ENCODE data around the gene ADM5.

The ADM5 gene

DNA sequence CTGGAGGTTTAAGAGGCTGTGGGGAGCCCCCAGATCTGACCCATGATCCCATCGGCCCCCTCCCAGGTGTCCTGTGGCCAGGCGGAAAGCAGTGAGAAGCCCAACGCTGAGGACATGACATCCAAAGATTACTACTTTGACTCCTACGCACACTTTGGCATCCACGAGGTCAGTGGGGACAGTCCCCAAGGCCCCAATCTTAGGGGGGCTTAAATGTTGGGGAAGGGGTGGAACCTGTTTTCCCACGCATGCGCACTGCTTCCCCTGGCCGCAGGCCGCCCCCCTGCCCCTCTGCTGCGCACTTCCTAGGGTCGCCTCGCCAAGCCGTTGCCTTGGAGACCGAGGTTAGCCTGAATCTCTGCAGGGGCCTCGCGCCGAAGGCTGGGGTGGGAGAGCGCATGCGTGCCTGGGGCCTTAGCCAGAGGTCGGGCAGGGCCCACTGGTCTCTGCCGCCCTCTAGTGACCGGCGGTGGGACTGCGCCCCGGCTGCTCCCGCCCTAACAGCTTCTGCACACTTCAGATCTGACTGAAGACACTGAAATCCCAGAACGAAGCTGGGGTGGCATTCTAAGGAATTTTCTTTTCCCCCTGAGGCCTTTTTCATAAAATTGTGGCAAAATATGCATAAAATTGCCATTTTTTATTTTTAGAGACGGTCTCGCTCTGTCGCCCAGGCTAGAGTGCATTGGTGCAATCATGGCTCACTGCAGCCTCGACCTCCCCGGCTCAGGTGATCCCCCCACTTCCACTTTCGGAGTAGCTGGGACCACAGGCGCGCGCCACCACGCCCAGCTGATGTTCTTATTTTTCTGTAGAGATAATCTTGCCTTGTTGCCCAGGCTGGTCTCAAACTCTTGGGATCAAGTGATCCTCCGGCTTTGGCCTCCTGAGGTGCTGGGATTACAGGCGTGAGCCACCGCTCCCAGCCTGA is 8.7 kb upstream of the ADM5 start:
- DNase-seq (ENCODE audit: low spot score), result peak; percentile 98

DNA sequence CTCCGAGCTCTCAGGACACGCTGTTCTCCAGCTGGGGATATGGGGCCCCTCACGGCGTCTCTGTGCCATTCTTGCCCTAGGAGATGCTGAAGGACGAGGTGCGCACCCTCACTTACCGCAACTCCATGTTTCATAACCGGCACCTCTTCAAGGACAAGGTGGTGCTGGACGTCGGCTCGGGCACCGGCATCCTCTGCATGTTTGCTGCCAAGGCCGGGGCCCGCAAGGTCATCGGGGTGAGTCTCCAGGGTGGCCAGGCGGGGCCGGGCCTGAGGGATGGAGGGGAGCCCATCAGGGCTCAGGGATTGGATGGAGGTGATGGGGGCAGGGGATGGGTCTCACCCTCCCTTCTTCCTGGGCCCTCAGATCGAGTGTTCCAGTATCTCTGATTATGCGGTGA is 7.6 kb upstream of the ADM5 start:
- DNase-seq (ENCODE audit: low spot score), result no peak

DNA sequence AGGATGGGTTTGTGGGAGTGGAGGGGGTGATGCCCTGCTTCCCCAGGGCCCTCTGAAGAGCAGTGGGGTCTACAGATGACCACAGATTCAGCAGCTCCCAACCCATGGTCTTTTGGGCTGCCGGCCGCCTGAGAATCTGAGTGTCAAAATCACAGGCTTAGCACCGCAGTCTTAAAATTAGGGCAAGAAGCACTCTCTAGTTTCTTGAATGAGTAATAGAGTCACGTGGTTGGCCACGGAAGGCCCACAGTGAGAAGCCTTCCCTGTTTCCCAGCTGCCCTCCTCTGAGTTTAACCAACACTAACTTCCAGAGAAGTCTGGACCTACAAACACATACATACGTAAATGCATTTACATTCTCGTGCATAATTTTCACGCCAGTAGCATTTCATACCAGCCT is 7.1 kb upstream of the ADM5 start:
- no peak for DNase-seq (ENCODE audit: low spot score)

DNA sequence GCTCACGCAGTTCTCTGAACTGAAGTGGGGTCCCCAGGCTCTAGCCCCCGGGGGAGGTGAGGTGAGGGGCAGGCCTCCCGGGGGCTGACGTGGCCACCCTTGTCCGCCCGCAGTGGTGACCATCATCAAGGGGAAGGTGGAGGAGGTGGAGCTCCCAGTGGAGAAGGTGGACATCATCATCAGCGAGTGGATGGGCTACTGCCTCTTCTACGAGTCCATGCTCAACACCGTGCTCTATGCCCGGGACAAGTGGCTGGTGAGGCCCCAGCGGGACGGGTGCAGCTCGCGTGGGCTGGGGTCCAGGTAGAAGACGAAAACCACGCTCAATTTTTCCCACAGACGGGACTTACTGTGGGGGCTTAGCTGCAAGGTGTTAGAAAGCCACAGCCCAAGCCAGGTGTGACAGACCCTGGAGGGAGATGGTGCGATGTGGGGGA is 5.6 kb upstream of the ADM5 start:
- DNase-seq (ENCODE audit: low spot score), result no peak

DNA sequence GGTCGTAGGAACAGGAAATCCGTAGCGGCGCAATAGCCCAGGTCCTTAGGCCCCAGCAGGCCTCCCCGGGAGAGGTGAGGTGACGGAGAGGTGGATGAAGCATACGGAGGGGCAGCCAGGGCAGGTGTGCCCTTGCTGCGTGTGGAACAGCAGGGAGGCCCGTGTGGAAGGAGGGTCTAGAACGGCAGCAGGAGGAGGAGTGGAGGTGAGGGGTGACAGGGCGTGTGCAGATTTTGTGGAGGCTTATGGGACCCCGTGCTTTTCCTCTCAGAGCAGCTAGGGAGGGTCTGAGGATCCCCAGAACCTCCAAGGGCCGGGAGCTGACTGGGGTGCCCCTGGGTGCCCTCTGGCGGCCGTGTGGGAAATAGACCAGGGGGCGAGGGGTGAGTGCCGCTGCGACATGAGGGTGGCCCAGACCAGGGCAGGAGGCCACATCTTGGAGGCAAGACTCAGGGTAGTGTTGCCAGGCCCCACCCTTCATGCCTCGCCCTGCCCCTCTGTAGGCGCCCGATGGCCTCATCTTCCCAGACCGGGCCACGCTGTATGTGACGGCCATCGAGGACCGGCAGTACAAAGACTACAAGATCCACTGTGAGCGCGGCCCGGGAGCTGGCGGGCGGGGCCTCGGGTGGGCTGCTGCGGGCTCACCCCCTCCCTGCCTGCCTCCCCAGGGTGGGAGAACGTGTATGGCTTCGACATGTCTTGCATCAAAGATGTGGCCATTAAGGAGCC is 5.0 kb upstream of the ADM5 start:
- DNase-seq (ENCODE audit: low spot score), result no peak

GRCh38 chr19:49684983-49685553 is 4.3 kb upstream of the ADM5 start:
- no peak for DNase-seq (ENCODE audit: low spot score)

- no peak for DNase-seq (ENCODE audit: low spot score)
Observed at GRCh38 chr19:49685845-49686332, 3.5 kb upstream of the ADM5 start.

DNA sequence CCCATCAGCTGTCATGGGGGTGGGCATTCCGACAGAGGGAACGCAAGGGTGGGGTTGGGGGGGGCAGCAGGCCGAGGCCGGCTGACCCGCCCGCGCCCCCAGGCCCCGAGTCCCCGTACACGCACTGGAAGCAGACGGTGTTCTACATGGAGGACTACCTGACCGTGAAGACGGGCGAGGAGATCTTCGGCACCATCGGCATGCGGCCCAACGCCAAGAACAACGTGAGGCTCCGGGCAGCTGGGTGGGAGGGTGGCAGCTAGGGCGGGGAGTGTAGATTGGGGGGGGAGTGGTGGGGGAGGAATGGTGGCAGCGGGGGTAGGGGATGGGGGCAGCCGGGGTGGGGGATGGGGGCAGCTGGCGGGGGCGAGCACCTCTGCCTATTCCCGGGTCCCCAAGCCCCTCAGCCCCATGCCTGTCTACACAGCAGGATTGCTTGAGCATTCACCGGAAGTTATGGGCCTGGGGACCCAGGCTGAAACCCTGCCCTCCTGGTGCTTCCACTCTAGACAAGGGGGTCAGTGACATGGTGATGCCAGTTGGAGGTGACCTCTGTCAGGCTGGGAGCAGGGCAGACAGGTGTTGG is 2.8 kb upstream of the ADM5 start:
- no peak for DNase-seq (ENCODE audit: low spot score)

- DNase-seq (ENCODE audit: low spot score), result no peak
Observed at GRCh38 chr19:49687150-49687549, 2.2 kb upstream of the ADM5 start.

DNA sequence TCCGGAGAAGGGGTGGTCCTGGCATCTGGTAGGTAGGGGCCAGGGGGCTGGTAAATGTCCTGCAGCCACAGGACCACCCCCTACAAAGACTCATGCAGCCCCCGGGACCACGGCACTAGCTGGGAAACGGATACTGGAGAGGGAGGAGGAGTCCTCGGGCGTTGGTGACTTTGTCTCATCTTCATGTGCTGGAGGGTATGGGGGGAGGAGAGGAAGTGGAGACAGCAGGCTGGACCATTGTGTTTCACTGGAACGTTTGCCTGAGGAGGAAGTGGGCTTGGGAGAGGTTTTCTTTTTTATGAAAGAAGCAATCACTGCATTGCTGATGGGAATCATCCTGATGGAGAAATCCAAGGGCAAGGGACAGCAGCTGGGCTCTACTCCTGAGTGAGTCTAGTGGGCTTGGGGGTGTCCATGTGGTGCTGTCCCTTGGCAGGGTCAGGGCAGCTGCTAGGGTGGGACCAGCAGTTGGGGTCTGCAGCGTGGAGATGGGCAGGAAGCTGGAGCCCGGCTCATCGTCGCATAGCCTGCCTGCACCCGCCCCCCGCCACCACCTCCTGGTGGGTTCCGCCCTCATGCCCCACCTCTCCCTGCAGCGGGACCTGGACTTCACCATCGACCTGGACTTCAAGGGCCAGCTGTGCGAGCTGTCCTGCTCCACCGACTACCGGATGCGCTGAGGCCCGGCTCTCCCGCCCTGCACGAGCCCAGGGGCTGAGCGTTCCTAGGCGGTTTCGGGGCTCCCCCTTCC is 1.7 kb upstream of the ADM5 start:
- no peak for DNase-seq (ENCODE audit: low spot score)

- DNase-seq (ENCODE audit: low spot score), result no peak
Observed at GRCh38 chr19:49688531-49689132, 762 bp upstream of the ADM5 start.

- DNase-seq (ENCODE audit: low spot score), result no peak
Observed at GRCh38 chr19:49690079-49690655, 773 bp downstream of the ADM5 start.

DNA sequence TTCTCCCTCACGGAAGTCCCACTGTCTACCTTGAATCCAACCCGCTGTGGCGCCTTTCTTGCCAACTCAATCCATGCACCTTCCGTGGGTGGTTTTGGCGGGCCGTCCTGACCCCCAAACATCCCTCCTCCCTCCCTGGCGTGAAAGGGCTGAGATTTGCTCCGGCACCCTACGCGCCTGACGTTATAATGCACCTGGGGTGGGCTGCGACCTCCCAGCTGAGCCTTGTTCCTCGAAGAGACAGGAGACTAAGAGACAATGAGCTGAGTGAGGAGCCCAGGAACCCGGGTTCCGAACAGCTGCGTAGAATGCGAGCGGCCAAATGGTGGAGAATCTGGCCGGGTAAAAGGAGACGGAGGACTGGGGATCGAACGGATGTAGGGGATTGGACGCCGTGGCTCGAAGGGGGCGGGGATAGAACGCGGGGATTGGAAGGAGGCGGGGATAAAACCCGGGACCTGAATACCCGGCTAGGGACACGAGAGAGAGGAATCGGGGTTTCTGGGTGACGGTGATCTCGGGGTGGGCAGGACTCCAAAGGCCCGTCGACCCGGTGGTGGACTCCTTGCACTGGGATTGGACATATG is 1.4 kb downstream of the ADM5 start, which contains the start of gene CPT1C:
CPT1C (plus strand) TSS at position 461 of the 587 bp plus-strand sequence. CDS start 1,137 bp downstream, outside the sequence.
- no peak for DNase-seq (ENCODE audit: low spot score)

GRCh38 chr19:49691243-49692146 is 2.1 kb downstream of the ADM5 start:
- DNase-seq (ENCODE audit: low spot score), result no peak

GRCh38 chr19:49692147-49692506 is 2.7 kb downstream of the ADM5 start:
- no peak for DNase-seq (ENCODE audit: low spot score)

DNA sequence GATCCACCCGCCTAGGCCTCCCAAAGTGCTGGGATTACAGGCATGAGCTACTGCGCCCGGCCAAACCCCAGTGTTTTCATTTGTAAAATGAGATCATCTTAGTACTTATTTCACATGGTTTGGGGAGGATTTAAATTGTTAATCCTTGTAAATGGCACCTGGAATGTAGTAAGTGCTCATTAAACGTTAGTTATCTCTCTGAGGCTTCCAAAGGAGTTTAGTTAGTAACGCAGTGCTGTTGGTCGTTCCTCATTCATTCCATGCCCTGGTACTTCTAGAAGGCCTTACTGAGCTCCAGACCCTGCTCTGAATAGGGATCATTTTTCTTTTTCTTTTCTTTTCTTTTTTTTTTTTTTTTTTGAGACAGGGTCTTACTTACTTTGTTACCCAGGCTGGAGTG is 6.7 kb downstream of the ADM5 start:
- no peak for DNase-seq (ENCODE audit: low spot score)

- no peak for DNase-seq (ENCODE audit: low spot score)
Observed at GRCh38 chr19:49696865-49697264, 7.5 kb downstream of the ADM5 start.

DNA sequence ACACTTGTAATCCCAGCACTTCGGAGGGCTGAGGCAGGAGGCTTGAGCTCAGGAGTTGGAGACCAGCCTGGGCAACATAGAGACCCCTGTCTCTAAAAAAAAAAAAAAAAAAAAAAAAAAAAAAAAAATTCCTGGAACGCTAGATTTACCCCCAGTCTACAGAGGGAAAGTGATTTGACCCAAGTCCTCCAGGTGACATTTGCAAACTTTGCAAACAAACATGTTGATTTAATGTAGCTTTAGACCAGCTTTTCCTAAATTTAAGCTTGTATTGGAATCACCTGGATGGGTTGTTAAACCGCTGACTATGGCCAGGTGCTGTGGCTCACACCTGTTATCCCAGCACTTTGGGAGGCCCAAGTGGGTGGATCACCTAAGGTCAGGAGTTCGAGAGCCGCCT is 10.0 kb downstream of the ADM5 start:
- DNase-seq (ENCODE audit: low spot score), result no peak

- no peak for DNase-seq (ENCODE audit: low spot score)
Observed at GRCh38 chr19:49700563-49700962, 11.2 kb downstream of the ADM5 start.

Measured in HuH-7.5 (cell line).